Activated T-cell treated with anti-CD3 and anti-CD28 coated beads, Interleukin-2, amount 50 U/mL, for 4 hours (primary cell): ENCODE results near the gene VAV2. TPM values are rescaled to one million over a fixed set of nuclear protein-coding genes. Genes with fewer than 3 reads are reported as not detected.
"Not testable (repeated sequence)": the region's sequence is repeated elsewhere in the genome, so short reads cannot be mapped to it uniquely, and the experiment has no call there.

Experiments used
- ATAC-seq, 2 donors: fragments of 200-7000 bp; cut with Tn5 transposase; one replicate each; pipeline ENCODE4 v1.10.0; 2021
- DNase-seq: peaks from one replicate; pipeline ENCODE4 v3.0.0-alpha.2; 2020
- H3K27me3 Mint-ChIP-seq: one replicate; pipeline ENCODE4 v1.8.0; 2021; ENCODE audit warnings: low read depth, mixed read lengths
- H3K36me3 Mint-ChIP-seq: one replicate; pipeline ENCODE4 v1.8.0; 2022; ENCODE audit warnings: mixed read lengths; ENCODE audit not compliant: insufficient read depth
- H3K4me1 Mint-ChIP-seq: one replicate; pipeline ENCODE4 v1.8.0; 2021; ENCODE audit warnings: low read depth, mixed read lengths
- H3K4me3 Mint-ChIP-seq: one replicate; pipeline ENCODE4 v1.8.0; 2021; ENCODE audit warnings: mild to moderate bottlenecking, moderate library complexity, mixed read lengths
- H3K9me3 Mint-ChIP-seq: one replicate; pipeline ENCODE4 v1.8.0; 2021; ENCODE audit warnings: mixed read lengths
- total RNA-seq, 3 donors: library from RNA; stranded (reverse); gene quantifications; one replicate each; pipeline ENCODE4 v1.2.1, GENCODE V29; 2021

Gene VAV2
- total RNA-seq, 3 donors from 2014 or later = 2.7 to 3.7 (median 3.2) TPM

DNA sequence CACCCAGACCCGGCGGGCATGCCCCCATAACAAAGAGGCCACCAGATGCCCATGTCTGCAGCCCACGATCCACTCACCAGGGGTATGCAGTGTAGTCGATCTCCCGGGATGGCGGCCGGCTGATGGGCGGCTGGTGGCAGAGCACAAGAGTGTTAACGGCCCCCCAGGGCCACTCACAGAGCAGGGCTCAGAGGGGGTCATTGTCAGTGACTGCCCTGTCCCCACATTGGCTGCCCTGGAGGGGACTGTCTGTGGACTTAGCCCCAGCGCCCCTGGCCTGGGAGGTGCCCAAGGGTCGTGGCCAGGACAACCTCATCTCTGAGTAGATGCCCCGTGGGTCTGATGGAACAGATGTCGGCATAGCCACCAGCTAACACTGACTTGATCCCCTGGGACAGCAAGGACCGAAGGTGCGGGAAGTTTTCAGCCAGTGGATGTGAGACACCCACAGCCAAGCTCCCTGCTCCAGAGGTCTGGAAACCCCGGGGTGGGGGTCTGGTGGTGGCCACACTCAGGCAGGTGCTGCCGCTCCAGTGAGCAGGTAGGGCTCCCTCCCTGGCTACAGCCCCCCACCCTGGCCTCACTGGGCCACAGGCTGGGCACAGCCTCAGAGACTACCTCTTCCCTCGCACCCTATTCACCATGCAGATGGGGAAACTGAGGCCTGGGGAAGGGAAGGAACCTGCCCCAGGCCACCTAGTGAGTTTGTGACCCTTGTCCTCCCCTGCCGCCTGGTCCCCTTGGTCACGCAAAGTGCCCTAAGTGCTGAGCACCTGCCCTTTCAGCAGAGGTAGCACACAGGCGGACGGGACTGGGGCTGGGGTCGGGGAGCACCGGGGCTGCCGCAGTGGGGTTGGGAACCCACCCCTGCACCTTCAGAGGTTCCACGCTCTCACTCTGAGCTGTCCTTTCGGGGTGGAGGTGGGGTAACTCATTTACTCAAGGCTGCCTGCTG is 215.9 kb downstream of the VAV2 start:
- H3K27me3 Mint-ChIP-seq = no peaks in the 10 kb centered on the region
- no peak overlapping the region for H3K4me3 Mint-ChIP-seq
- ATAC-seq (peak in 1 of 2 donors; percentile 27), DNase-seq (no peak)
- H3K36me3 Mint-ChIP-seq = peaks cover 7% of the 10 kb centered on the region
- no peaks in the 10 kb centered on the region for H3K9me3 Mint-ChIP-seq
- no peaks in the 10 kb centered on the region for H3K4me1 Mint-ChIP-seq

DNA sequence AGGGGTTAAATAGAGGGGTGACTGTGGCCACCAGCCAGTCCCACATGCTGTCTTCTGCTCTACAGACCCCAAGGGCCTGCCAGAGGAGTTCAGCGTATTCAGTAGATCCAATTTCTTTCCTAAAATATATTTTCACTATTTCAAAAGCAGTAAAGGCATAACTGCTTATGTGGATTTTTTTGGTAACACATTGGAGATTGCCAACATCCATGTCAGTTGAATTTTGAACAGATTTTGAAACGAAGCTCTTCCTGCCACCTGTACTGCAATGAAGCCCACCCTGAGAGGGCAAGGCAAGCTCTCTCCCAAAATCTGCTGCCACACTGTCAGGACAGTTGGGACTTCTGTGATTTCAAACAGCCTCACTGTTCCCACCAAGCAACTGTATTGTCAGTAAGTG is 216.8 kb downstream of the VAV2 start:
- Mint-ChIP-seq H3K36me3 (peaks cover 8% of the 10 kb centered on the region), H3K4me1 (no peaks in the 10 kb centered on the region), H3K9me3 (no peaks in the 10 kb centered on the region), H3K4me3 (no peak overlapping the region), H3K27me3 (no peaks in the 10 kb centered on the region)
- no peak for ATAC-seq
- no peak for DNase-seq

DNA sequence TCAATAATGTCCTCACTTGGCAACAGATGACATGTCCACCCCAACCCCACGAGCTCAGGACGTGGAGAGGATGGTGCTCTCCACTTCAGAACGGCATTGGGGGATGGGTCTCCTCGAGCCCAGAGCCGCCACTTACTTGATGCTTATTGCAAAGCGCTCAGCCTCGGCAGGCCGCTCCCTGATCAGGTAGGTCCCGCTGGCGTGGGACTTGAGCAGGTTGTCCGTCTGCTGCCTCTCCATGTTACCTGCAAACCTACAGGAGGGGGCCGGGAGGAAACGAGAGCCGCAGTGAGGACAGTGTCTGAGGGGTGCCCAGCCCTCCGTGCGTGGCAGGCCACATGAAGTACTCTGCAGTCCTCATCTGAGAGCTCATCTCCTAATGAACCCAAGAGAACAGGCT is 217.3 kb downstream of the VAV2 start:
- H3K4me3 Mint-ChIP-seq = no peak overlapping the region
- H3K36me3 Mint-ChIP-seq = peaks cover 8% of the 10 kb centered on the region
- no peak for ATAC-seq
- H3K9me3 Mint-ChIP-seq = no peaks in the 10 kb centered on the region
- DNase-seq = no peak
- no peaks in the 10 kb centered on the region for H3K4me1 Mint-ChIP-seq
- H3K27me3 Mint-ChIP-seq = no peaks in the 10 kb centered on the region

DNA sequence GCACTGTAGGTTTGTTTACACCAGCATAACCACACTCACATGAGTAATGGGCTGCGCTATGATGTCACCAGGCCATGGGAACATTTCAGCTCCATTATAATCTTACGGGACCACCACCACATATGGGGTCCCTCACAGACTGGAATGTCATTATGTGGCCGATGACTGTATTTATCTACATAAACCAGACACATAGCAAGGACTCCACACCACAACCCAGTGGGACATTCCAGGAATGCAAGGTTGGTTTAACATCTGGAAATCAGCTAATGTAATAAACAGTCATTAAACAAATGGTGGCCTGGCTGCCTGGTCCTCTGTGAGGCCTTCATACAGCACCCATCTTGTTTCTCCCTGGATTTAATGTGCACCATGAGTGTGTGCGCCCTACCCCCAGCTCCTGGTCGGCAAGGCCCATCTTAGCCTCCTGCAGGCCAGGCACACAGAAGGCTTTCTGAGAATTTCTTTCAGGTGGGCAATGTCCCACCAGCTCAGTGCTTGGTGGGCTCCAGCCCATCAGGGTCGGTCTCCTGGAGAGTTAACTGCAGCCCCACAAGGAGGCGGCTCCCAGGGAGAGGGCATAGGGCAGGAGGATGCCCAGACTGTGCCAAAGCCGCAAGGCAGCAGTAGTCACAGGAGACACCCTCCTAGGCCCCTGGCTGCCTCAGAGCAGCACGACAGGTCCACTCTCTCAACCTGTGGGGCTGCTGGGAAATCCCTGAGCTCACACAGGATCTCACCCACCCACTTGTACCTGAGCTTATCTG is 218.1 kb downstream of the VAV2 start:
- no peak for ATAC-seq
- Mint-ChIP-seq H3K27me3 (no peaks in the 10 kb centered on the region), H3K9me3 (no peaks in the 10 kb centered on the region), H3K4me1 (no peaks in the 10 kb centered on the region), H3K36me3 (peaks cover 8% of the 10 kb centered on the region), H3K4me3 (no peak overlapping the region)
- no peak for DNase-seq

DNA sequence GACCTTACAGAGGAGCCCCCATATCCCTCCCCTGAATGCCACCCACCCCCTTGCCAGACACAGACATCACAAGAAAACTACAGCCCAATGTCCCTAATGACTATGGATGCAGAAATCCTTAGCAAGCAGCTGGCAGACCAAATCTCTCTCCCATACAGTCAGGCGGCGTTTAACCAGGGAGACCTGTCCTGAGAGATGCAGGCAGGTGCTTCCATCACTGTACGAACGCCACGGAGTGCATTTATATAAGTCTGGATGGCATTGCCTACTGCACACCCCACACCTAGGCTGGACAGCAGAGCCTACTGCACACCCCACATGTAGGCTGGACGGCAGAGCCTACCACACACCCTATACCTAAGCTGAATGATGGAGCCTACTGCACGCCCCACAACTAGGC is 219.5 kb downstream of the VAV2 start:
- Mint-ChIP-seq H3K27me3 (no peaks in the 10 kb centered on the region), H3K4me3 (no peak overlapping the region), H3K4me1 (no peaks in the 10 kb centered on the region), H3K36me3 (peaks cover 8% of the 10 kb centered on the region), H3K9me3 (peaks cover 2% of the 10 kb centered on the region)
- DNase-seq = no peak
- no peak for ATAC-seq

DNA sequence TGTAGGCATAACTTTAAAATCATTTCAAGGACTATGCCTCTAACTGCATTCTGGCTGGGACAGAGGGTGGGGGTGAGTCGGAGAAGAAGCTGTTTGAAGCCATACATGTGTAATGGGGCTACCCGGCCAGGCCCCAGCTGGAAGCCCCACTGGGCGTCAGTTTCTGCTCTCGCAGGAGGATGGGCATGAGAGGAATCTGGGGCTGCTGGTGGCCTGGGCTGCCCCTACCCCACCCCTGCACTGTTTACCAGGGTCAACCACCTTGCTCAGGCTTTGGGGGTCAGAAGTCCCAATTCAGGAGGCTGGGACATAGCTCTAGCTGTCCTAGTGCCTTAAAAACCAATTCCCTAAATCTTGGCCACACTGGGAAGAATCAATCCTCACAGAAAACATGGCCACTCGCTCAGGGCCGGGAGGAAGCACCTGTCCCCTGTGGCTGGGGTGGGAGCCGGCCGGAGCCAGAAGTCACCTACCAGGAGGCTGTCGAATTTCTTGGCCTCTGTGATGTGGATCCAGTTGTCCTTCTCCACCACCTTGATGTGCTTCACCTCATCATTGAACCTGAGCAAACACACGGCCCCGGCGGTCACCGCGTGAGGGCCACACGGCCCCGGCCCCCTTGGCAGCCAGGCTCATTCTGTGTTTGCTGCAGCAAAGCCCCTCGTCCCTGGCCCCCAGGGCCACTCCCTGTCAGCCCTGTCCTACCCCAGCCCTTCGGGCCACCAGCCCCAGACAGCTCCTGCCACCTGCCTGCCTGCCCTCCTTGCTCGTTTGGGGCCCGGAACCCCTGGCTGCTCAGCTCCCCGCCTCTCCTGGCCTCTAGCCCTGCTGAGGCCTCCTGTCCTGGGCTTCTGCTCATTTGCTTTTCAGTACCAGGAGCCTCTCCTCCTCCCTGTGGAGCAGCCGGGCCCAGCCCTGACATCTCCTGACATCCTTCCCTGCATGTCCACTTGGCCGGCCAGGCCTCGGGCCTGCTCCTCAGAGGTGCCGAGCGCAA is 220.3 kb downstream of the VAV2 start:
- no peaks in the 10 kb centered on the region for H3K4me1 Mint-ChIP-seq
- no peak for ATAC-seq
- H3K4me3 Mint-ChIP-seq = no peak overlapping the region
- DNase-seq = no peak
- peaks cover 8% of the 10 kb centered on the region for H3K9me3 Mint-ChIP-seq
- H3K27me3 Mint-ChIP-seq = no peaks in the 10 kb centered on the region
- peaks cover 8% of the 10 kb centered on the region for H3K36me3 Mint-ChIP-seq

DNA sequence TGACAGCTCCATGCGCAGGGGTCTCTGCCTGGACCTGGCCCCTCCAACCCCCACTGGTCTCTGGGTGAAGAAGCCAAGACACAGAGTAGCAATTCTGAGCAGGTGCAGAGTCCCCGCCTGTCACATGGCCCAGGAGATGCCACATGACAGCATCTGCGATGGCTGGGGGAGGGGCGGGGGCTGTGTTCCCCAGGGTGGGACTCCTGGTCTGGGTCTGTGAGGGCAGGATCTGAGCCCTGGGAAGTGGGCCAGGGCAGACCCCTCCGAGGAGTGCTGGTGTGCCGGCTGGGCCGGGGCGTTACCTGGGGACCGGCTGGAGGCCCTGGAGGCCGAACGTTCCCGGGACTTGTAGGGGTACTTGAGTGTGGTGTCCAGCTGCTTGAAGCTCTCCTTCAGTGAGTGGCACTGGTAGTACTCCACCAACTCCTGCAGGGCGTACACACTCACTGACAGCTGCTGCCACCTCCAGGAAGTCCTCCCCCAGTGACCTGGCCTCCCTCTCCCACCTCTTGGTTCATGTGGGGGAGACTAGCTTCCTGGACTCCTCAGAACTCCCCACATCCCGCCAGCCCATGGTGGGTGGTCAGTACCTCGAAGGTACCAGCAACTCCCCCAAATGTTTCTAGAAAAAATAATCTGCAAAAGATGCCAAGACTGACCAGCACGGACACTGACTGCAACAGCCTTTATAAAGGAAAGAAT is 221.9 kb downstream of the VAV2 start:
- no peaks in the 10 kb centered on the region for H3K27me3 Mint-ChIP-seq
- no peak overlapping the region for H3K4me3 Mint-ChIP-seq
- H3K9me3 Mint-ChIP-seq = peaks cover 15% of the 10 kb centered on the region
- DNase-seq (no peak), ATAC-seq (no peak)
- H3K4me1 Mint-ChIP-seq = no peaks in the 10 kb centered on the region
- peaks cover 10% of the 10 kb centered on the region for H3K36me3 Mint-ChIP-seq

DNA sequence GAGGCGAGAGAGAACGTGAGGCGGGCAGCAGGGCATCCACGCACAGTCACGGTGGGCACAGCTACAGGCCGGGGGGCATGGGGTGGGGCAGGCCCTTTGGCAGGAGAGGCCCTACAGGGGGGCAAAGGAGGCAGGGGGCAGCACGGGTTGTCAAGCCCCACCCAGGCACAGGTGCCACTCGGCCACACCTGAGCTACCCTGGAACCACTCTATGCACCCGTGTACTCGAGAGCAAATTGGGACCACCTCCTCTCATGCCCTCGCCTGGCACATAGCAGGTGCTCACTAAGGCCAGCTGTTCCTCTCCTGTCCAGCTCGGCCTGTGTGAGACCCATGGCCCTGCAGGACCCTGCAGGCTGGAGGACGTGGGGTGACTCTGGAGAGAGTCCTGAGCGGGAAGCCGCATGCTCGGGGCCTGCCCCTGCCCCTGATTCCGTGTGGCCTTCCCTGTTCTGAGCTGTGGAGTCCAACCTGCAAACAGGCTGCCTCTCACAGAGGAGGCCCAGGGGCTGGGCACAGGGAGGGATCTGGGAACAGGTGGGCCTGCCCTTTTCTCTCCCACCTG is 222.5 kb downstream of the VAV2 start:
- H3K9me3 Mint-ChIP-seq = peaks cover 18% of the 10 kb centered on the region
- H3K4me1 Mint-ChIP-seq = no peaks in the 10 kb centered on the region
- DNase-seq (no peak), ATAC-seq (no peak)
- H3K36me3 Mint-ChIP-seq = peaks cover 11% of the 10 kb centered on the region
- H3K4me3 Mint-ChIP-seq = no peak overlapping the region
- no peaks in the 10 kb centered on the region for H3K27me3 Mint-ChIP-seq

DNA sequence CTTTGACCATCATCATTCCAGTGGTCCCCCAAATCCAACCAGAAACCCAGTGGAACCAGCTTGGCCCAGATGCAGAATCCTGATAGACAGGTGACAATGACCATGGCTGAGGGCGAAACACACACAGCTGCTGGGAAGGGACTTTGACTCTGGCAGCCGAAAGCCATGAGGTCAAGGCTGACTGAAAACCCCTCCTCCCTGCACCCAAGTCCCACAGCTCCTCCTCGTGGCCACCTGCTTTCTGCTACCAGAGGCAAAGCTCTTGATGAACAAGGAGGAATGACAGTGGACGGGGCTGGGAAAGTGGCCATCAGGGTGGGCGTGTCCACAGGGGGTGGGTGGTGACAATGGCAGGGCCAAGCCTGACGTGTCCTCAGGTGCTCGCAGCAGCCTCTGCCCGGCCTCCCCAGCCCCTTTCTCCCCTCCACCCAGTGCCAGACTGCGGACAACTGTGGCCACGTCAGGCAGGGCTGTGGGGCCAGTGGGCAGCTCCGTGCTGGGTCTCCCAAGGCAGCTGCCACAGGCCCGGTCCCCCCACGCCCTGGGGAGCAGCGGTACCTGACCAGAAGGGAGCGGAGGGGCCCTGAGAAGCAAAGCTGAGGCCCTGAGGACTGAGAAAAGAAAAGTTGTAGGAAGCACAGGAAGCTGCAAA is 223.1 kb downstream of the VAV2 start:
- no peak overlapping the region for H3K4me3 Mint-ChIP-seq
- H3K9me3 Mint-ChIP-seq = peaks cover 22% of the 10 kb centered on the region
- H3K27me3 Mint-ChIP-seq = no peaks in the 10 kb centered on the region
- no peaks in the 10 kb centered on the region for H3K4me1 Mint-ChIP-seq
- H3K36me3 Mint-ChIP-seq = peaks cover 12% of the 10 kb centered on the region
- no peak for ATAC-seq
- DNase-seq = no peak

DNA sequence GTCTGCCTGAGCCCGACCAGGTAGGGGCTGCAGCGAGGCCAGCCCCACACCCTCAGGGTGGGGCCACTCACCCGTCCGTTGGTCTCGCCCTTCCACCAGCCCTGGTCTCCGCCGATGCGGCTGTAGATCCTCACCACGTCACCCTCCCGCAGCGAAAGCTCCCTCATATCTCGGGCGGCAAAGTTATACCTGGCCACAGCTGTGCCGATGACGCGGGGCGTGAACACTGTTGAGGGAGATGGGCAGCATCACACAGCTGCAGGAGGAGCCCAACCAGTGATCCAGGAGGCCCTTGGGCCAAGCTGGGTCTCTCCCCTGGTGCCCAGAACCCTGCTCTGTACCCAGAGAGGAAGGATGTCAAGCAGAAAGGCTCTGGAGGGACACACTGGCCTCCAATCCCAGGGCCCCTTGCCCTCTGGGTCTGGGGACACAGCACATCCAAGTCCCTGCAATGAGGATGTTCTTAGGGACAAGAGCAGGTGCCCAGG is 223.7 kb downstream of the VAV2 start:
- Mint-ChIP-seq H3K36me3 (peaks cover 14% of the 10 kb centered on the region), H3K4me1 (no peaks in the 10 kb centered on the region), H3K4me3 (no peak overlapping the region), H3K9me3 (peaks cover 22% of the 10 kb centered on the region), H3K27me3 (no peaks in the 10 kb centered on the region)
- DNase-seq = no peak
- ATAC-seq = no peak

DNA sequence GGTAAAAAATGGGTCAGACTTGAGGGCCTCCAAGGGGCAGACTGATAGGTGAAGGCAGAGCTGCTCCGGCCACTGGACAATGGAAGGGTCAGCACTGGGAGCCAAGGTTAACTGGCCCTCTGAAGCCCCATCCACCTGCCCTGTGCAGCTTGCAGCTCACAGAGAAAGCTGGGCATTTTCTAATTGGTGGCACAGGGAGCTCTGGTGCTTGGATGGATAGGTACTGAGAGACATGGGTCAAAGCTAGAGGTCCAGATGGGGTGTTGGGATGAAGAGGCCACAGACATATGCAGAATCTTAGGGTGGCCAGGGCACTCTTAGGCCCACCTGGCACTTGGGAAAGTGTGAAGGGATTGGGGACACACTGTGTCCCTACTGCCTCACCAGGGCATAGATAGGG is 224.5 kb downstream of the VAV2 start:
- Mint-ChIP-seq H3K4me1 (no peaks in the 10 kb centered on the region), H3K9me3 (peaks cover 22% of the 10 kb centered on the region), H3K4me3 (no peak overlapping the region), H3K36me3 (peaks cover 14% of the 10 kb centered on the region), H3K27me3 (no peaks in the 10 kb centered on the region)
- DNase-seq (no peak), ATAC-seq (no peak)

DNA sequence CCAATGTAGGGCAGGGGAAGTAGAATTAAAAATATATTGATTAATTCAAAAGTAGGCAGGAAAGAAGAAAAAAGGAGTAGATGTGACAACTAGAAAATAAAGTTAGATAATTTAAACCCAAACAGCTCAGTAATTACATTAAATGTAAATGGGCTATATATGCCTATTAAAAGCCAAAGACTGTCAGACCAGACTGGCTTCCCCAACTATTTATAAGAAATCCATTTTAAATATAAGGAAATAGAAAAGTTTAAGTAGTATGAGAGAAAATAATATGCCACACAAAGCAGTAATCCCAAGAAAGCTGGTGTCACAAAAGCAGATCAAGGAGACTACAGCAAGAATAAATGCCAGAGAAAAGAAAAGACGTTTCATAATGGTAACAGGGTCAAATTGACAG is 225.1 kb downstream of the VAV2 start:
- ATAC-seq = no peak
- Mint-ChIP-seq H3K4me3 (no peak overlapping the region), H3K9me3 (peaks cover 22% of the 10 kb centered on the region), H3K36me3 (peaks cover 14% of the 10 kb centered on the region), H3K27me3 (no peaks in the 10 kb centered on the region), H3K4me1 (no peaks in the 10 kb centered on the region)
- DNase-seq = no peak

DNA sequence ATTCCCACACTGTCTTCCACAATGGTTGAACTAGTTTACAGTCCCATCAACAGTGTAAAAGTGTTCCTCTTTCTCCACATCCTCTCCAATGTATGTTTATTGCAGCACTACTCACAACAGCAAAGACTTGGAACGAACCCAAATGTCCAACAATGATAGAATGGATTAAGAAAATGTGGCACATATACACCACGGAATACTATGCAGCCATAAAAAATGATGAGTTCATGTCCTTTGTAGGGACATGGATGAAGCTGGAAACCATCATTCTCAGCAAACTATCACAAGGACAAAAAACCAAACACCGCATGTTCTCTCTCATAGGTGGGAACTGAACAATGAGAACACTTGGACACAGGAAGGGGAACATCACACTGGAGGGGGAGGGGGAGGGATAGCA is 225.9 kb downstream of the VAV2 start:
- not testable (repeated sequence) for H3K4me1 Mint-ChIP-seq, ATAC-seq
- H3K9me3 Mint-ChIP-seq = peaks cover 22% of the 10 kb centered on the region

More for the DNA sequence above, 225.9 kb downstream of the VAV2 start:
- not testable (repeated sequence) for DNase-seq, H3K27me3 Mint-ChIP-seq, H3K4me3 Mint-ChIP-seq
- peaks cover 14% of the 10 kb centered on the region for H3K36me3 Mint-ChIP-seq
